Loucy (cell line): ENCODE results near the gene DKK2.

Experiments used
- H2AFZ ChIP-seq: fragments of 200-600 bp; sonication (generic); 2 replicates; pipeline ENCODE4 v1.6.0; 2016; ENCODE audit warnings: antibody characterized with exemption, mild to moderate bottlenecking, low read length, moderate library complexity
- H3F3A ChIP-seq: fragments of 200-600 bp; 2 replicates; pipeline ENCODE4 v1.6.0; 2016; ENCODE audit warnings: antibody characterized with exemption, low read depth, mild to moderate bottlenecking
- H3K27me3 ChIP-seq: fragments of 200-600 bp; sonication (generic); 2 replicates; pipeline ENCODE4 v1.6.1; 2014; ENCODE audit warnings: low read length, mild to moderate bottlenecking; ENCODE audit not compliant: insufficient read depth, poor library complexity, severe bottlenecking
- H3K36me3 ChIP-seq: fragments of 200-600 bp; sonication (generic); 2 replicates; pipeline ENCODE4 v1.6.1; 2016; ENCODE audit warnings: low read length; ENCODE audit not compliant: insufficient read depth
- H3K4me1 ChIP-seq: fragments of 200-600 bp; sonication (generic); 2 replicates; pipeline ENCODE4 v1.5.1; 2014; ENCODE audit warnings: low read length, mild to moderate bottlenecking; ENCODE audit not compliant: insufficient read depth, poor library complexity, severe bottlenecking
- H3K4me2 ChIP-seq: fragments of 200-600 bp; sonication (generic); 2 replicates; pipeline ENCODE4 v1.6.0; 2014; ENCODE audit warnings: antibody characterized with exemption, low read length, low read depth, mild to moderate bottlenecking; ENCODE audit not compliant: poor library complexity, severe bottlenecking
- H3K4me3 ChIP-seq: fragments of 200-600 bp; sonication (generic); 2 replicates; pipeline ENCODE4 v1.5.1; 2014; ENCODE audit warnings: low read length, mild to moderate bottlenecking, mixed read lengths; ENCODE audit not compliant: poor library complexity, severe bottlenecking
- H3K79me2 ChIP-seq: fragments of 200-600 bp; sonication (generic); 2 replicates; pipeline ENCODE4 v1.6.1; 2014; ENCODE audit warnings: low read length; ENCODE audit not compliant: insufficient read depth
- H3K9ac ChIP-seq: fragments of 200-600 bp; sonication (generic); 2 replicates; pipeline ENCODE4 v1.6.0; 2014; ENCODE audit warnings: mild to moderate bottlenecking, low read depth, low read length, moderate library complexity; ENCODE audit not compliant: poor library complexity, severe bottlenecking
- H3K9me2 ChIP-seq: fragments of 200-600 bp; sonication (generic); replicated peaks from 2 replicates; pipeline ENCODE4 v1.6.1; 2016; ENCODE audit warnings: low read depth, low read length, mixed read lengths
- H3K9me3 ChIP-seq: fragments of 200-600 bp; sonication (generic); 2 replicates; pipeline ENCODE4 v1.6.1; 2014; ENCODE audit warnings: mild to moderate bottlenecking, antibody characterized with exemption, low read length, low read depth; ENCODE audit not compliant: insufficient read depth
- H4K20me1 ChIP-seq: fragments of 200-600 bp; sonication (generic); 2 replicates; pipeline ENCODE4 v1.6.0; 2014; ENCODE audit warnings: antibody characterized with exemption, low read length, mild to moderate bottlenecking; ENCODE audit not compliant: insufficient read depth, poor library complexity, severe bottlenecking
- EZH2phosphoT487 ChIP-seq: fragments of 200-600 bp; IDR thresholded peaks from 2 replicates; pipeline ENCODE4 v1.6.1; 2018; ENCODE audit warnings: antibody characterized with exemption, mild to moderate bottlenecking, moderate library complexity, borderline replicate concordance
- TF ChIP-seq, protein P1 (sequence below): fragments of 200-600 bp; sonication (generic); conservative IDR thresholded peaks from 2 replicates; pipeline ENCODE4 v1.5.1; 2014; ENCODE audit warnings: mild to moderate bottlenecking, antibody characterized with exemption, low read length

The DKK2 gene

GRCh38 chr4:106967892-106968291 is 68.2 kb downstream of the DKK2 start:
- H3K27me3 ChIP-seq = no peaks in the 10 kb centered on the region
- TF ChIP-seq, protein P1, sequence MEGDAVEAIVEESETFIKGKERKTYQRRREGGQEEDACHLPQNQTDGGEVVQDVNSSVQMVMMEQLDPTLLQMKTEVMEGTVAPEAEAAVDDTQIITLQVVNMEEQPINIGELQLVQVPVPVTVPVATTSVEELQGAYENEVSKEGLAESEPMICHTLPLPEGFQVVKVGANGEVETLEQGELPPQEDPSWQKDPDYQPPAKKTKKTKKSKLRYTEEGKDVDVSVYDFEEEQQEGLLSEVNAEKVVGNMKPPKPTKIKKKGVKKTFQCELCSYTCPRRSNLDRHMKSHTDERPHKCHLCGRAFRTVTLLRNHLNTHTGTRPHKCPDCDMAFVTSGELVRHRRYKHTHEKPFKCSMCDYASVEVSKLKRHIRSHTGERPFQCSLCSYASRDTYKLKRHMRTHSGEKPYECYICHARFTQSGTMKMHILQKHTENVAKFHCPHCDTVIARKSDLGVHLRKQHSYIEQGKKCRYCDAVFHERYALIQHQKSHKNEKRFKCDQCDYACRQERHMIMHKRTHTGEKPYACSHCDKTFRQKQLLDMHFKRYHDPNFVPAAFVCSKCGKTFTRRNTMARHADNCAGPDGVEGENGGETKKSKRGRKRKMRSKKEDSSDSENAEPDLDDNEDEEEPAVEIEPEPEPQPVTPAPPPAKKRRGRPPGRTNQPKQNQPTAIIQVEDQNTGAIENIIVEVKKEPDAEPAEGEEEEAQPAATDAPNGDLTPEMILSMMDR = no peak
- TF ChIP-seq EZH2phosphoT487 = no peak
- H3K4me1 ChIP-seq = no peaks in the 10 kb centered on the region
- no peak overlapping the region for H3K4me2 ChIP-seq
- no peak overlapping the region for H2AFZ ChIP-seq
- no peak overlapping the region for H3K4me3 ChIP-seq
- H3K79me2 ChIP-seq = no peaks in the 10 kb centered on the region
- H3K9ac ChIP-seq = no peak overlapping the region
- no peaks in the 10 kb centered on the region for H3K9me3 ChIP-seq
- no peaks in the 10 kb centered on the region for H3F3A ChIP-seq
- no peaks in the 10 kb centered on the region for H4K20me1 ChIP-seq
- H3K36me3 ChIP-seq = no peaks in the 10 kb centered on the region
- H3K9me2 ChIP-seq = no peaks in the 10 kb centered on the region

DNA sequence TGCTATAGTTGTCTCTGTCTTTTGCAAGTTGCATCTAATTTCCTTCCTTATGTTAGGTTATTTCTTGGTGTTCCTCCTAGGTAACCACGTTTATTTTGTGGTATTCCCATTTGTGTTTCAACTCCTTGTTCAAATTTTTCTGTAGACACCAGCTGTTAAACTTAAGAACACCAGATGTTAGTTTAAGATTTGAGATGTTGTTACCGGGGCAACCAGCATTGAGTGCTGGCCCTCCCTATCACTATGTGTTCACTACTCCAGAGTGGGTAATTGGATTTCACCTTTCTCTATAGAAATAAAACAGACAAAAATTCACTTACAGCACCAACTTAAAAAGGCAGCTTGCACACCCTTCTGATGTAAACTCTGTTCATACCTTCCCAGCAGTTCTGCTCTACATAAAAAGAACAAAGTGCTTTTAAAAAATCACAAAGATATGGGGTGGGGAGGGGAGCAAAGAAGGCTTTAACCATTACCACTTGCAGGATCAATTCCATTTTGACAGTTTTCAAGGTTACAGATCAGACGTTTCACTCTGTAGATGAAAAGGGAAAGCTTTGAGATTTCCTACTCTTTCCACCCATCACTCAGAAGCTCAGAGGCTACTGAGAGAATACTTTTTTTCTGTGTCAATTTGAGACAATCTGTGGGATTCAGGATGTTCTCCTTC is 82.9 kb downstream of the DKK2 start:
- Histone ChIP-seq H3K4me2 (no peak overlapping the region), H3K4me1 (no peaks in the 10 kb centered on the region), H3K4me3 (no peak overlapping the region), H3K9me2 (no peaks in the 10 kb centered on the region), H3F3A (no peaks in the 10 kb centered on the region), H3K36me3 (no peaks in the 10 kb centered on the region), H2AFZ (no peak overlapping the region), H3K79me2 (no peaks in the 10 kb centered on the region), H3K27me3 (no peaks in the 10 kb centered on the region), H3K9ac (no peak overlapping the region), H3K9me3 (no peaks in the 10 kb centered on the region), H4K20me1 (no peaks in the 10 kb centered on the region)
- TF ChIP-seq EZH2phosphoT487 = no peak
- TF ChIP-seq, protein P1 = no peak

DNA sequence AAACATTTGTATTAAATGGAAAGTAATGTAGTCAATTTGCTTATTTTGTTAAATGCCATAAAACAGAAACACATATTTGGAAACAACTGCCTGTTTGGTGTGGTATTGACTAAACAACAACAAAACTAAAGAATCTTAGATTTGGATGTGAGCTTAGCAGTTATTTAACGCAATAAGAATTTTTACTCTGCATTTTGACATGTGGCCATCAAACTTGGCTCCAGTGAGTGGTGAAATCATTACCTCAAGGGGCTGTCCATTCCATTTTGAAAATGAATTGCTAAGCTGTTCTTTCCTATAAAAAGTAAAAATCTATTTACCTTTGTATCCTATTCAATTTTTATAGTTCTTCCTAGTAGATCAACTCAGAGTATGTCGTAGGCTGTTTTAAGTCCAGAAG is 84.2 kb downstream of the DKK2 start:
- Histone ChIP-seq H3K9me3 (no peaks in the 10 kb centered on the region), H3K9ac (no peak overlapping the region), H3K4me3 (no peak overlapping the region), H3K79me2 (no peaks in the 10 kb centered on the region), H2AFZ (no peak overlapping the region), H3K4me2 (no peak overlapping the region), H3K36me3 (no peaks in the 10 kb centered on the region), H4K20me1 (no peaks in the 10 kb centered on the region), H3K27me3 (no peaks in the 10 kb centered on the region), H3K9me2 (no peaks in the 10 kb centered on the region), H3F3A (no peaks in the 10 kb centered on the region), H3K4me1 (no peaks in the 10 kb centered on the region)
- TF ChIP-seq, protein P1 = no peak
- TF ChIP-seq EZH2phosphoT487 = no peak
